SK-N-SH (cell line): ENCODE results near the gene HPCAL4.
A peak's percentile ranks its signal among the peaks of the same experiment; 100 is the strongest.

Experiments used
- CTCF ChIP-seq: fragments of 200-600 bp; sonication (generic); IDR thresholded peaks from 2 replicates; pipeline ENCODE4 v1.6.1; 2017; ENCODE audit warnings: antibody characterized with exemption, mild to moderate bottlenecking, moderate library complexity
- EZH2phosphoT487 ChIP-seq: fragments of 200-600 bp; sonication (generic); IDR thresholded peaks from 2 replicates; pipeline ENCODE4 v1.6.1; 2017; ENCODE audit warnings: low read depth, mixed run types, mild to moderate bottlenecking, antibody characterized with exemption, moderate library complexity, borderline replicate concordance
- GATA2 ChIP-seq: sonication (generic); formaldehyde crosslinking; IDR thresholded peaks from 2 replicates; pipeline ENCODE4 v1.5.0; 2020; ENCODE audit warnings: mild to moderate bottlenecking, missing genetic modification reagents
- RXRA ChIP-seq: IDR thresholded peaks from 2 replicates; pipeline ENCODE4 v1.4.0; 2012; ENCODE audit warnings: low read depth, mild to moderate bottlenecking, borderline replicate concordance
- TEAD4 ChIP-seq: IDR thresholded peaks from 2 replicates; pipeline ENCODE4 v1.4.0; 2012; ENCODE audit warnings: mild to moderate bottlenecking, borderline replicate concordance; ENCODE audit not compliant: insufficient read depth

GRCh38 chr1:39655578-39656268 is 35.5 kb downstream of the HPCAL4 start:
- TF ChIP-seq CTCF (no peak), EZH2phosphoT487 (no peak), TEAD4 (no peak), RXRA (no peak), GATA2 (CRISPR knock-in tag) (peak; percentile 38; the same call in 1 of the 2 replicates)
